Right cardiac atrium (tissue), 5 donors: Measurements from ENCODE around the gene NSL1. TPM values are rescaled to one million over a fixed set of nuclear protein-coding genes. Genes with fewer than 3 reads are reported as not detected.
A peak's percentile ranks its signal among the peaks of the same experiment; 100 is the strongest.
"Not testable (repeated sequence)": the region's sequence is repeated elsewhere in the genome, so short reads cannot be mapped to it uniquely, and the experiment has no call there.

Experiments used
- ATAC-seq, 2 donors: fragments of 200-7000 bp; cut with Tn5 transposase; one replicate each; pipeline versions ENCODE4 v1.8.0 to v1.9.1; 2020; ENCODE audit warnings: moderate library complexity in 2 of 2, mild to moderate bottlenecking in 1 of 2
- DNase-seq, 3 donors: peaks; one replicate each; pipeline ENCODE4 v3.0.0-alpha.2; 2020
- H3K27ac ChIP-seq: one replicate; pipeline ENCODE4 v1.5.1; 2013; ENCODE audit warnings: mild to moderate bottlenecking, low read length, control low read depth, moderate library complexity
- H3K27me3 ChIP-seq: one replicate; pipeline ENCODE4 v1.6.1; 2013; ENCODE audit not compliant: control insufficient read depth, insufficient read depth
- H3K4me1 ChIP-seq: one replicate; pipeline ENCODE4 v1.6.1; 2013; ENCODE audit warnings: low read length; ENCODE audit not compliant: control insufficient read depth, insufficient read depth
- H3K4me3 ChIP-seq: one replicate; pipeline ENCODE4 v1.5.1; 2013; ENCODE audit warnings: low read length, control low read depth
- H3K9me3 ChIP-seq: one replicate; pipeline ENCODE4 v1.6.1; 2013; ENCODE audit warnings: low read length; ENCODE audit not compliant: control insufficient read depth
- WGBS: extraction: QIAGEN DNeasy Blood & Tissue Kit; methylation state at CpG from one replicate; pipeline ENCODE4 v1.1.7; 2013; 5-methylcytosine and 5-hydroxymethylcytosine counted together
- intact Hi-C, 4 donors: fragments of 100-400 bp; cut with DNase I; formaldehyde crosslinking; loops; one replicate each; pipeline versions ENCODE4 v1.11.0 to v1.14.0; 2022 to 2023
- long read RNA-seq, 4 donors: library from polyadenylated mRNA; unstranded; transcript quantifications; one replicate each; pipeline ENCODE4 v2.0.0, GENCODE V29; 2020 to 2021
- polyA plus RNA-seq: library from polyadenylated mRNA; stranded (reverse); fragments of 200-250 nt; gene quantifications from one replicate; pipeline ENCODE4 v1.2.3, GENCODE V29; 2013
- total RNA-seq, 4 donors: library from RNA; stranded (reverse); fragmentation: NEBNext Ultra II Directional; extraction: Animal tissue kit (Norgen Biotek cat#: 25700); gene quantifications; one replicate each; pipeline ENCODE4 v1.2.1, GENCODE V29; 2021
- donor health status: healthy with polysubstance abuse.
- donor health status: DM: no; HTN: yes; CAD: no.
- donor health status: DM: no; HTN: no; CAD: no.
- donor health status: DM: no; HTN: yes; CAD: no; lungs with severe emphysema.
- donor health status: DM: yes; HTN: yes; CAD: no.

NSL1 gene, protein sequence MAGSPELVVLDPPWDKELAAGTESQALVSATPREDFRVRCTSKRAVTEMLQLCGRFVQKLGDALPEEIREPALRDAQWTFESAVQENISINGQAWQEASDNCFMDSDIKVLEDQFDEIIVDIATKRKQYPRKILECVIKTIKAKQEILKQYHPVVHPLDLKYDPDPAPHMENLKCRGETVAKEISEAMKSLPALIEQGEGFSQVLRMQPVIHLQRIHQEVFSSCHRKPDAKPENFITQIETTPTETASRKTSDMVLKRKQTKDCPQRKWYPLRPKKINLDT
- total RNA-seq (10 to 100 TPM; 22.5 to 30.6 (median 26.3) TPM), polyA plus RNA-seq (22.7 TPM)
- long read RNA-seq, donor 1, transcript NSL1-202 (6 exons, 2,317 nt), result major isoform, 32 of 39 reads
- long read RNA-seq, donor 1, partial matches to known transcripts, result 2 of 39 reads
- long read RNA-seq, donor 1, other reads (novel, unspliced or antisense), result 1 of 39 reads
- long read RNA-seq, donor 2, transcript NSL1-202 (6 exons, 2,317 nt), result major isoform, 9 of 16 reads
- long read RNA-seq, donor 2, partial matches to known transcripts, result 0 of 16 reads
- long read RNA-seq, donor 2, other reads (novel, unspliced or antisense), result 4 of 16 reads
- long read RNA-seq, donor 3, transcript NSL1-206 (7 exons, 790 nt), result minor isoform, 6 of 58 reads
- long read RNA-seq, donor 3, transcript NSL1-202 (6 exons, 2,317 nt), result major isoform, 43 of 58 reads
- long read RNA-seq, donor 3, partial matches to known transcripts, result 1 of 58 reads
- long read RNA-seq, donor 3, other reads (novel, unspliced or antisense), result 7 of 58 reads
- long read RNA-seq, donor 4, transcript NSL1-202 (6 exons, 2,317 nt), result major isoform, 7 of 11 reads
- long read RNA-seq, donor 4, partial matches to known transcripts, result 1 of 11 reads
- long read RNA-seq, donor 4, other reads (novel, unspliced or antisense), result 1 of 11 reads

DNA sequence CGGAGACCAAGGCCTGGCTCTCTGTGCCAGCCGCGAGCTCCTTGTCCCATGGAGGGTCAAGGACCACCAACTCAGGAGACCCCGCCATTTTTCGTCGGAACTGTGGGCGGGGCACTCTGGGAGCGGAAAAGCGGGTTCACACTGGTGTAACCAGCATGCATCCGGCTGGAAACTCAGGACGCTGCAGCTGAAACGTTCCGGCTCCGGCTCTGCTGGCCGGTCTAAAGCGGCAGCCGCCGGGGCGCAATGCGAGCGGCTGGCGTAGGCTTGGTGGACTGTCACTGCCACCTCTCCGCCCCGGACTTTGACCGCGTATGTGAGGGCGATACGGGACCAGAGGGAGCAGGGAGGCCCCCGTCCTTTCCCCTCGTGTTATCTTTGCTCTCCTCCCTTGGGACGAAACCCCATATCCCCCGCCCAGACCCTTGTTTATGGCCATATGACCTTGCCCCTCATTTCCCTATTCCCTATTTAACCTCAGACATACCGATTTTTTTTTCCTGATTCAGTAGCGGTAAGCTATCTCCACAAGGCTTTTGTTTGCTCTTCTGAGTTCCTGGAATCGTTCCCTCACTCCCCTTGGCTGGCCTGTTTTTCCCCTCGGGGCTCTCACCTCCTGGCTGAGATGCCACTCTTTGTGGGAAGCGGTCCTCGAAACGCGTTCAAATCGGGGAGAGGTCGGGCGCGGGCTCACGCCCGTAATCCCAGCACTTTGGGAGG is at the start of gene NSL1, which contains the start of gene TATDN3:
Gene NSL1 (minus strand): TSS at position 102 of the 720 bp plus-strand sequence. CDS start 14 bp downstream, at position 88.
Gene TATDN3 (plus strand): TSS at position 219 of the 720 bp plus-strand sequence. CDS start 28 bp downstream, at position 247.
- peak within 1 kb of the TSS; percentile 94 for H3K4me3 ChIP-seq
- H3K9me3 ChIP-seq, result no peaks in the 10 kb centered on the region
- peak; percentile 85 to 96 (median 91) for DNase-seq
- no peaks in the 10 kb centered on the region for H3K4me1 ChIP-seq
- H3K27me3 ChIP-seq, result no peaks in the 10 kb centered on the region
- WGBS, result under 1% methylated on average over 46 of the region's 46 CpGs
- H3K27ac ChIP-seq, result peak within 1 kb of the TSS; percentile 98
- intact Hi-C loops, result no loop called here
- peak; percentile 93 to 96 for ATAC-seq

DNA sequence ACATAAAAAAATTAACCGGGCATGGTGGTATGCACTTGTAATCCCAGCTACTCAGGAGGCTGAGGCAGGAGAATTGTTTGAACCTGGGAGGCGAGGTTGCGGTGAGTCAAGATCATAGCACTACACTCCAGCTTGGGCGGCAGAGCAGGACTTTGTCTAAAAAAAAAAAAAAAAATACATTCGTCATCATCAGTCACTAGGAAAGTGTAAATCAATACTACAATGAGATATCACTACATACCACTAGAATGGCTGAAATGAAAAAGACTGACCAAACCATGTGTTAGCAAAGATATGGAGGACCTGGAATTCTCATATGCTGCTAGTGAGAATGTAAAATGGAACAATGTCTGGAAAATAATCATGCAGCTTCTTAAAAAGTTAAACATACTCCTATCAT is 46.6 kb upstream of the NSL1 start:
- 92% methylated on average over 5 of the region's 5 CpGs for whole genome bisulfite sequencing
- H3K27me3 ChIP-seq, result no peaks in the 10 kb centered on the region
- intact Hi-C loops, result no loop called here
- ATAC-seq, result no peak
- H3K4me1 ChIP-seq, result no peaks in the 10 kb centered on the region
- DNase-seq, result no peak
- no peak overlapping the region for H3K4me3 ChIP-seq
- H3K27ac ChIP-seq, result no peak overlapping the region
- H3K9me3 ChIP-seq, result no peaks in the 10 kb centered on the region

DNA sequence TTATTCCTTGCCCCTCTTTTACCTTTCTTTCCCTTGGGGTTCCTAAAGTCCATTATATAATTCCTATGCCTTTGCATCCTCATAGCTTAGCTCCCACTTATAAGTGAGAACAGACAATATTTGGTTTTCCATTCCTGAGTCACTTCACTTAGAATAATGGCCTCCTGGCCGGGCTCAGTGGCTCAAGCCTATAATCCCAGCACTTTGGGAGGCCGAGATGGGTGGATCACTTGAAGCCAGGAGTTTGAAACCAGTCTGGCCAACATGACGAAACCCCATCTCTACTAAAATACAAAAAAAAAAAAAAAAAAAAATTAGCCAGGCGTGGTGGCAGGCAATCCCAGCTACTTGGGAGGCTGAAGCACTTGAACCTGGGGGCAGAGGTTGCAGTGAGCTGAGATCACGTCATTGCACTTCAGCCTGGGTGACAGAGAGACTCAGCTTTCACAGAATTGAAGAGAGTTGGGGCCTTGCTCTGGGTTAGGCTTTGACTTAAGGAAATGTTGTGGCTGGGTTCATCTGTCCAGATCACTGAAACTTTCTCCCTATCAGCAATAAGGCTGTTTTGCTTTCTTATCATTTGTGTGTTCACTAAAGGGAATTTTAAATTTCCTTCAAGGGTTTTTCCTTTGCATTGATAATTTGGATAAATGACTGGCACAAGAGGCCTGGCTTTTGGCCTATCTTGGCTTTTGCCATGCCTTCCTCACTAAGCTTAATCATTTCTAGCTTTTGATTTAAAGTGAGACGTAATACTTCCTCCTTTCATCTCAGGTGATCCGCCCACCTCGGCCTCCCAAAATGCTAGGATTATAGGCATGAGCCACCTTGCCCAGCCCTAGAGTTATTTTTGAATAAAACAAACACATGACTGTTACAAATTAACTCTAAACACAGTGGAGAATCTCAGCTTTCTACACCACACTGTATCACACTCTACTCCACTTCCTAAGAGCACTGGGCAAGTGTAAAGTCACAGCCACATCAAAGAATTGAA is 41.9 kb upstream of the NSL1 start:
- H3K4me1 ChIP-seq, ATAC-seq, DNase-seq, H3K4me3 ChIP-seq, intact Hi-C loops, H3K27me3 ChIP-seq, H3K9me3 ChIP-seq, H3K27ac ChIP-seq: not testable (repeated sequence)
- WGBS, result 82% methylated on average over 8 of the region's 8 CpGs

DNA sequence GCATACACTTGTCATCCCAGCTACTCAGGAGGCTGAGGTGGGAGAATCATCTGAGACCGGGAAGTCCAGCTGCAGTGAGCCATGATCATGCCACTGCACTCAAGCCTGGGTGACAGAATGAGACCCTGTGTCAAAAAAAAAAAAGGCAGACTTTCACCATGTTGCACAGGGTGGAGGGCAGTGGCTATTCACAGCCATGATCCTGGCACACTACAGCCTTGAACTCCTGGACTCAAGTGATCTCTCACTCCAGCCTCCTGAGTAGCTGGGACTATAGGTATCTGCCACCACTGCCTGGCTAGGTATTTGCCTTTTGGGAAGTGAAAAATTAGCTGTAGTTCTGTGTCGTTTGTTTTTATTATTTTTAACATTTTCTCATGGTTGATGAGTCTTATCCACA is 36.8 kb upstream of the NSL1 start:
- intact Hi-C loops, result no loop called here
- Histone ChIP-seq H3K27me3 (no peaks in the 10 kb centered on the region), H3K4me3 (no peak overlapping the region), H3K27ac (no peak overlapping the region), H3K4me1 (no peaks in the 10 kb centered on the region), H3K9me3 (peaks cover 2% of the 10 kb centered on the region)
- DNase-seq (no peak), ATAC-seq (no peak)
- 71% methylated on average over 2 of the region's 2 CpGs for WGBS

DNA sequence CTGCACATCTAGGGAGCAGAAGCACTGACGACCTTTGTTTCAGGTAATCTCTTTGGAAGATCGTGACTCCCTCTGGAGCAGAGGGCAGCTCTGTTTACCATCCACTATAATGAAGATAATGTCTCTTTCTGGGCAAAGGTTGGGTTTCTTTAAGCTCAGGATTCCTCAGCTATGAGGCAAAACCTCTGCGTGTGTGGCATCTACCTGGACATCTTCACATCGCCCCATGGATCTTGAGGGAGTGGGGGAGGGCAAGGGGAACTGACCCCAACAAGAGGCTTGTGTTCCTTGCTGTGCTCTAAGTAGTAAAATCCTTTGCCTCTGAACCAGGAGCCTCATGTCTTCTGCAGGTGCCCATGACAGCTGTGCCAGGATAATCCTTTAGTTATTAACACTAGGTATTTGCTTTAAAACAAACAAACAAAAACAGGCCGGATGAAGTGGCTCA is 36.3 kb upstream of the NSL1 start:
- DNase-seq (no peak), ATAC-seq (peak in 1 of 2 donors; percentile 33)
- 90% methylated on average over 5 of the region's 5 CpGs for WGBS
- Histone ChIP-seq H3K27ac (no peak overlapping the region), H3K9me3 (peaks cover 2% of the 10 kb centered on the region), H3K4me3 (no peak overlapping the region), H3K4me1 (no peaks in the 10 kb centered on the region), H3K27me3 (no peaks in the 10 kb centered on the region)
- intact Hi-C loops, result no loop called here

DNA sequence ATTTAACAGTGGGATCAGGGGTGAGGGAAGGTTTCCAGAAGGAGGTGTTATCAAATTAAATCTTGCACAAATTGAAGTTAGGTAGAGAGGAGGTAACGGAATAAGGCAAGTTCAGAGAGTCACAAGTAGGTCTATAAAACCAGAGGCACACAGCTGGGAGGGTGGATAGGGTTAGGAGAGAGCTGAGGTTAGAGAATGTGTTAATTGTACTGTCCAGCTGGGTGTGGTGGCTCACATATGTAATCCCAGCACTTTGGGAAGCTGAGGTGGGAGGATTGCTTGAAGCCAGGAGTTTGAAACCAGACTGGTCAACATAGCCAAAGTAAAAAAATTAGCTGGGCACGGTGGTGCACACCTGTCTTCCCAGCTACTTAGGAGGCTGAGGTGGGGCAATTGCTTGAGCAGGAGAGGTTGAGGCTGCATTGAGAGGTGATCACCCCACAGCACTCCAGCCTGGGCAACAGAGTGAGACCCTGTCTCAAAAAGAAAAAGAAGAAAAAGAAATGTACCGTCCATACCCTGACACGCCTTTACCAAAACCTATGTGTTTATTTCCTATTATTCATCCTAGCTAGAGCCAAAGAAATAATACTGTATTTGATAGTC is 35.7 kb upstream of the NSL1 start:
- DNase-seq (no peak), ATAC-seq (no peak)
- 96% methylated on average over 4 of the region's 4 CpGs for WGBS
- intact Hi-C loops, result no loop called here
- no peak overlapping the region for H3K27ac ChIP-seq
- no peak overlapping the region for H3K4me3 ChIP-seq
- H3K9me3 ChIP-seq, result peaks cover 2% of the 10 kb centered on the region
- no peaks in the 10 kb centered on the region for H3K4me1 ChIP-seq
- no peaks in the 10 kb centered on the region for H3K27me3 ChIP-seq

DNA sequence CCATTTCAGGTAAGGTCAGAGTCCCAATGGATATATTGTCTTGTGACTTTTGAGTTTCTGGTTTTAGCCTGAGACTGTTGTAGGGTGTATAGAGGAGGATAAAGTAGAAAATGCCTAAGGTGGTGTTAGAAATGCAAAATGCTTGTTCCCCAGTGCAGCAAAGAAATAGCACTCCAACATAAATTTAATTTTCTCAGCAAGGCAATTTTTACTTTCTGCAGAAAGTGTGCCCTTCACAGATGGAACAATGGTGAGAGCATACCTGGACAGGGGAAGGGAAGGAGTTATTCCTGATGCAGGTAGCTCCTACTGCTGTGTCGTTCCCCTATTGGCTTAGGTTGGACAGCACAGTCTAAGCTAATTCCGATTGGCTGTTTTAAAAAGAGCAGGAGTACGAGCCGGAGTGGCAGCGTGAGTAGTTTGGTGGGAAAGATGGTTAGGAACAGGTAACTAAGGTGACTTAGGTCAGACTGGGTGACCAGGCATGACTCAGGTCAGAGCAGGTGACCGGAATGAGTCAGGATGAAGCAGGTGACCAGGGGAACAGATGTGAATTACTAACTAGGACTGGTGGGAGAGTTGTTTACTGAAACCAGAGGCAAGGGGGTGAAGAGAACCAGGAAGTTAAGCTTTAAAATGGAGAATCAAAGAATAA is 34.3 kb upstream of the NSL1 start:
- intact Hi-C loops, result no loop called here
- Histone ChIP-seq H3K4me3 (no peak overlapping the region), H3K27me3 (no peaks in the 10 kb centered on the region), H3K9me3 (peaks cover 2% of the 10 kb centered on the region), H3K27ac (no peak overlapping the region), H3K4me1 (no peaks in the 10 kb centered on the region)
- ATAC-seq, result no peak
- no peak for DNase-seq
- WGBS, result 96% methylated on average over 6 of the region's 6 CpGs

DNA sequence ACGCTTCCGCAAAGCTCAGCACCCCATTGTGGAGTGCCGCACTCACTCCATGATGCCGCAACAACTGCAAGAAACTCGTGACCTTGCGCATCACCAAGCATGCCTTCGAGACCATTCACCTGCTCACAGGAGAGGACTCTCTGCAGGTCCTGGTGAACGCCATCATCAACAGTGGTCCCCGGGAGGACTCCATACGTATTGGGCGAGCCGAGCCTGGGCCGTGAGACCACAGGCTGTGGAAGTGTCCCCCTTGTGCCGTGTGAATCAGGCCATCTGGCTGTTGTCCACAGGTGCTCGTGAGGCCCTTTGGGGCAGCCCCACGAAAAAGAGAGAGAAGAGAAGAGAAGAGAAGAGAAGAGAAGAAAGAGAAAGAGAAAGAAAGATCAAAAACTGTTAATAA is 32.6 kb upstream of the NSL1 start:
- Histone ChIP-seq H3K4me1 (no peaks in the 10 kb centered on the region), H3K9me3 (peaks cover 2% of the 10 kb centered on the region), H3K4me3 (no peak overlapping the region), H3K27me3 (no peaks in the 10 kb centered on the region), H3K27ac (no peak overlapping the region)
- 97% methylated on average over 16 of the region's 16 CpGs for WGBS
- DNase-seq (no peak), ATAC-seq (no peak)
- intact Hi-C loops, result no loop called here

DNA sequence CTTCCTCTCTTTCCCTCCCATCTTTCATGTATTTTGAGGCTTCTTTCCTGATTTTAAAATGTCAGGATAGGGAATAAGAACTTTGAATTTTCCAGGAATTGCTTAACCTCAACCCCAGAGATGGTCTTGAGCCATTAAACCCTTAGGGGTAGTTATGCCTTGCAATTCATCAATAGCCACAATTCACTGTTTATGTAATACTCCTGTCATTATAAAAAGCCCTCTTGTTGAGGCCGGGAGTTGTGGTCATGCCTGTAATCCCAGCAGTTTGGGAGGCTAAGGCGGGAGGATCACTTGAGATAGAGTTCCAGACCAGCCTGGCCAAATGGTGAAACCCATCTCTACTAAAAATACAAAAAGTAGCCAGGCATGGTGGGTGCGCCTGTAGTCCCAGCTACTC is 31.4 kb upstream of the NSL1 start:
- no peak for DNase-seq
- H3K4me3 ChIP-seq, result no peak overlapping the region
- H3K4me1 ChIP-seq, result no peaks in the 10 kb centered on the region
- 91% methylated on average over 3 of the region's 3 CpGs for WGBS
- H3K9me3 ChIP-seq, result peaks cover 2% of the 10 kb centered on the region
- H3K27ac ChIP-seq, result no peak overlapping the region
- intact Hi-C loops, result no loop called here
- no peak for ATAC-seq
- H3K27me3 ChIP-seq, result no peaks in the 10 kb centered on the region
